Panc1 (cell line): ENCODE measurements around the gene PCK2. TPM values are rescaled to one million over a fixed set of nuclear protein-coding genes. Genes with fewer than 3 reads are reported as not detected.

Source experiments
- ATAC-seq: fragments of 200-7000 bp; cut with Tn5 transposase; 2 replicates; pipeline ENCODE4 v1.9.1; 2020; ENCODE audit warnings: mild to moderate bottlenecking, moderate library complexity
- BruUV-seq: library from RNA; stranded (reverse); fragments of 400-500 nt; replicated peaks from 2 replicates; lab custom pipeline; 2021; lab: Mats Ljungman, UMichigan
- CTCF ChIA-PET: fragments of 300-600 bp; sonication (Branson Sonifier 250); formaldehyde crosslinking; loops from one replicate; lab custom pipeline; 2022; ENCODE audit warnings: antibody characterized with exemption; lab: Charles Lee
- POLR2A ChIA-PET: fragments of 300-600 bp; sonication (Branson Sonifier 250); formaldehyde crosslinking; loops from one replicate; lab custom pipeline; 2022; ENCODE audit warnings: antibody characterized with exemption; lab: Charles Lee
- DNase-seq: peaks from one replicate; pipeline ENCODE4 v3.0.0-alpha.2; 2010; ENCODE audit warnings: low read depth, low spot score
- H3K27ac ChIP-seq: 2 replicates; pipeline ENCODE4 v1.5.1; 2011; ENCODE audit warnings: mild to moderate bottlenecking, low read length, inconsistent platforms
- H3K27me3 ChIP-seq: fragments of 200-500 bp; sonication (Bioruptor generic); 2 replicates; pipeline ENCODE4 v1.6.0; 2014; ENCODE audit warnings: low read length, inconsistent platforms; ENCODE audit not compliant: control insufficient read depth, insufficient read depth
- H3K36me3 ChIP-seq: fragments of 200-500 bp; sonication (Bioruptor generic); 2 replicates; pipeline ENCODE4 v1.5.1; 2014; ENCODE audit warnings: inconsistent platforms, mild to moderate bottlenecking, low read length, moderate library complexity; ENCODE audit not compliant: control insufficient read depth, insufficient read depth
- H3K4me1 ChIP-seq: 2 replicates; pipeline ENCODE4 v1.5.1; 2011; ENCODE audit warnings: inconsistent platforms, mild to moderate bottlenecking, low read length, moderate library complexity; ENCODE audit not compliant: control insufficient read depth, insufficient read depth
- H3K4me3 ChIP-seq, 2 experiments: 2 replicates each; pipeline ENCODE4 v1.5.1; 2011 to 2012; ENCODE audit warnings: low read depth in 2 of 2, low read length in 2 of 2, mild to moderate bottlenecking in 2 of 2, inconsistent platforms in 1 of 2, moderate library complexity in 1 of 2
- H3K9me3 ChIP-seq: fragments of 200-500 bp; sonication (Bioruptor generic); 2 replicates; pipeline ENCODE4 v1.5.1; 2014; ENCODE audit warnings: low read depth, mild to moderate bottlenecking, inconsistent platforms, low read length, moderate library complexity; ENCODE audit not compliant: control insufficient read depth, insufficient read depth
- POLR2AphosphoS5 ChIP-seq: IDR thresholded peaks from 2 replicates; pipeline ENCODE4 v1.6.1; 2012; ENCODE audit warnings: mild to moderate bottlenecking, low read depth, low read length, moderate library complexity
- REST ChIP-seq, 2 experiments: IDR thresholded peaks; 2 replicates each; pipeline ENCODE4 v1.6.1; 2011 to 2012; ENCODE audit warnings: low read depth in 2 of 2, control low read depth in 1 of 2, low read length in 1 of 2, mild to moderate bottlenecking in 1 of 2, moderate library complexity in 1 of 2; ENCODE audit not compliant: insufficient read depth in 1 of 2
- SIN3A ChIP-seq: IDR thresholded peaks from 2 replicates; pipeline ENCODE4 v1.6.1; 2012; ENCODE audit warnings: low read depth, mild to moderate bottlenecking, low read length, moderate library complexity, borderline replicate concordance; ENCODE audit not compliant: insufficient read depth
- TCF7L2 ChIP-seq: IDR thresholded peaks from 2 replicates; pipeline ENCODE4 v1.6.1; 2011; ENCODE audit warnings: mild to moderate bottlenecking, low read depth, low read length, inconsistent platforms
- in situ Hi-C: cut with HindIII; loops from 2 replicates; pipeline ENCODE4 v1.10.0; 2016; ENCODE audit warnings: low sequenced_read_pairs, low pct_unique_long_range_greater_than_20kb
- intact Hi-C: fragments of 100-400 bp; cut with micrococcal nuclease; formaldehyde crosslinking; loops from one replicate; pipeline ENCODE4 v1.10.0; 2022; ENCODE audit not compliant: unreplicated experiment
- total RNA-seq: library from RNA; stranded (reverse); gene quantifications from one replicate; pipeline ENCODE4 v1.2.1, GENCODE V29; 2021; ENCODE audit not compliant: unreplicated experiment
- TF ChIP-seq, protein P1 (sequence below): fragments of 450-650 bp; IDR thresholded peaks from 2 replicates; pipeline ENCODE4 v1.5.1; 2017; ENCODE audit warnings: mild to moderate bottlenecking

Gene PCK2
- total RNA-seq, 1 experiment from 2014 or later = 24.5 TPM

DNA sequence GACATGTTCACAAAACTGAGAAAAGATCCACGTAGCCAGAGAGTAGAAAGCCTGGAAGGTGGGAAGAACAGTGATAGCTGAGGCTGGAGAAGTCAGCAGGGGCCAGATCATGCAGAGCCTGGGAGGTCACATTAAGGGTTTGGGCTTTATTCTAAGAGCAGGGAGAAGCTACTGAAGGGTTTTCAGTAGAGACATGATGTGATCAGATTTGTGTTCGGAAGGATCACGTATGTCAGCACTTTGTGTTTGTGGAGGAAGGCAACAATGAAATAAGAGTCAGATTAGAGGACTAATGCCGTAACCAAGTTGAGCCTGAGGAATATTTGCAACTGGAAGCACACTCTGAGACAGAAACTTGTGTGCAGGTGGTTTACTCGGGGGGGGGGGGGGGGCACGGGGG lies 4.2 kb upstream of the PCK2 start:
- ATAC-seq = no peak
- Histone ChIP-seq H3K4me3 (no peak overlapping the region), H3K4me1 (no peaks in the 10 kb centered on the region; the same call in 1 of the 2 replicates), H3K27me3 (no peaks in the 10 kb centered on the region), H3K36me3 (no peaks in the 10 kb centered on the region; the same call in 1 of the 2 replicates), H3K27ac (no peak overlapping the region), H3K9me3 (no peaks in the 10 kb centered on the region)
- no peak for TF ChIP-seq TCF7L2
- no peak for TF ChIP-seq POLR2AphosphoS5
- no peak for TF ChIP-seq REST (IDR thresholded peaks at IDR 0.05; ENCODE audit: insufficient read depth in 1 of 2, low read depth in 2 of 2, low read length in 1 of 2)
- TF ChIP-seq SIN3A = no peak
- TF ChIP-seq, protein P1, sequence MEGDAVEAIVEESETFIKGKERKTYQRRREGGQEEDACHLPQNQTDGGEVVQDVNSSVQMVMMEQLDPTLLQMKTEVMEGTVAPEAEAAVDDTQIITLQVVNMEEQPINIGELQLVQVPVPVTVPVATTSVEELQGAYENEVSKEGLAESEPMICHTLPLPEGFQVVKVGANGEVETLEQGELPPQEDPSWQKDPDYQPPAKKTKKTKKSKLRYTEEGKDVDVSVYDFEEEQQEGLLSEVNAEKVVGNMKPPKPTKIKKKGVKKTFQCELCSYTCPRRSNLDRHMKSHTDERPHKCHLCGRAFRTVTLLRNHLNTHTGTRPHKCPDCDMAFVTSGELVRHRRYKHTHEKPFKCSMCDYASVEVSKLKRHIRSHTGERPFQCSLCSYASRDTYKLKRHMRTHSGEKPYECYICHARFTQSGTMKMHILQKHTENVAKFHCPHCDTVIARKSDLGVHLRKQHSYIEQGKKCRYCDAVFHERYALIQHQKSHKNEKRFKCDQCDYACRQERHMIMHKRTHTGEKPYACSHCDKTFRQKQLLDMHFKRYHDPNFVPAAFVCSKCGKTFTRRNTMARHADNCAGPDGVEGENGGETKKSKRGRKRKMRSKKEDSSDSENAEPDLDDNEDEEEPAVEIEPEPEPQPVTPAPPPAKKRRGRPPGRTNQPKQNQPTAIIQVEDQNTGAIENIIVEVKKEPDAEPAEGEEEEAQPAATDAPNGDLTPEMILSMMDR = no peak
- POLR2A ChIA-PET = interaction anchor here (0.6 kb wide), 1 partner anchor 20 kb away, joined by 10 read pairs; no protein-coding TSS in a partner anchor
- CTCF ChIA-PET = interaction anchor here (1.2 to 4.0 kb wide), 2 partner anchors 19 to 32 kb away, joined by 5 to 50 read pairs; no protein-coding TSS in a partner anchor
- in situ Hi-C loops (no loop called here), intact Hi-C loops (loop anchor here (1.0 to 2.0 kb wide), 2 partner anchors 32 to 75 kb away; no protein-coding TSS in a partner anchor)
- no TSS peak for BruUV-seq
- DNase-seq = no peak

DNA sequence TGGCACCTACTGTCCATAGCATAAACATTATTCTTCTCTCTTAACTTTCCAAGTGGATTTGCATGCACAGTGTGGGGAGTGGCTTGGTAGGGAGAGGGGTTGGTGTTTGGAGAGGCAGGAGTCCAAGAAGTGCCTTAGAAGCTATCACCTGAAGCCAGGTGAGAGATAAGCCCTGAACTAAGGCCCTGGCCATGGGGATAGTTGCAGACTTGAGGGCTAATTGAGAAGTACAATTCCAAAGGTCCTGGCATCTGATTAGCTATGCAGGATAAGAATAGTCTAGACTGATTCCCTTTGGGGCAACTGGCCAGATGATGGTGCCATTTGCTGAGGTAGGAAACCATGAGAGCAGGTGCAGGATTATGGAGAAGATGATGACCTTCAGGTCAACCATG lies 2.0 kb upstream of the PCK2 start:
- no TSS peak for BruUV-seq

More for the DNA sequence above, 2.0 kb upstream of the PCK2 start:
- intact Hi-C loops (no loop called here), in situ Hi-C loops (no loop called here)
- ChIA-PET CTCF (interaction anchor here (4.0 kb wide), 1 partner anchor 34 kb away, joined by 50 read pairs; no protein-coding TSS in a partner anchor), POLR2A (no interaction called here)
- H3K27ac ChIP-seq = no peak overlapping the region
- H3K4me3 ChIP-seq = no peak overlapping the region
- H3K4me1 ChIP-seq = peaks cover 5% of the 10 kb centered on the region; the same call in 1 of the 2 replicates
- TF ChIP-seq REST (IDR thresholded peaks at IDR 0.05; ENCODE audit: insufficient read depth in 1 of 2, low read depth in 2 of 2, low read length in 1 of 2) = no peak
- TF ChIP-seq POLR2AphosphoS5 = no peak
- no peak for TF ChIP-seq SIN3A
- H3K9me3 ChIP-seq = no peaks in the 10 kb centered on the region
- H3K27me3 ChIP-seq = no peaks in the 10 kb centered on the region
- no peak for DNase-seq
- ATAC-seq = no peak
- H3K36me3 ChIP-seq = no peaks in the 10 kb centered on the region; the same call in 1 of the 2 replicates
